Measurements from ENCODE around the gene CLEC1A. TPM values are rescaled to one million over a fixed set of nuclear protein-coding genes. Genes with fewer than 3 reads are reported as not detected.

Gene CLEC1A
- total and polyA plus RNA-seq, 2 donors (not counting 1 experiment from before 2014, with no cell fraction given): 0.08 TPM; not detected in 1

GRCh38 chr12:10132850-10133370, 34.1 kb upstream of the CLEC1A start:
- TF ChIP-seq CTCF (conservative IDR thresholded peaks at IDR 0.05 in 1 of 2, IDR thresholded peaks at IDR 0.05 in 1 of 2; ENCODE audit: low read depth in 1 of 2, low read length in 2 of 2) (no peak), EZH2 (IDR thresholded peaks at IDR 0.05; ENCODE audit: low read length, missing control alignments) (no peak)
- Histone ChIP-seq H3K27ac (ENCODE audit: insufficient read depth, low read length) (no peak overlapping the region), H2AFZ (ENCODE audit: low read length) (no peak overlapping the region), H3K9ac (ENCODE audit: insufficient read depth, low read length) (no peak overlapping the region), H3K4me2 (ENCODE audit: extremely low read depth, insufficient read depth, low read length) (no peak overlapping the region), H4K20me1 (ENCODE audit: control insufficient read depth, extremely low read depth, insufficient read depth, low read length) (no peaks in the 10 kb centered on the region), H3K79me2 (ENCODE audit: control insufficient read depth, insufficient read depth, low read length) (no peaks in the 10 kb centered on the region), H3K4me3 (replicated peaks in 1 of 4; ENCODE audit: control extremely low read depth in 1 of 4, insufficient read depth in 1 of 4, low read depth in 3 of 4, low read length in 4 of 4) (no peak overlapping the region), H3K36me3 (ENCODE audit: control insufficient read depth, insufficient read depth, low read length) (no peaks in the 10 kb centered on the region), H3K9me3 (ENCODE audit: control insufficient read depth, insufficient read depth, low read depth, low read length) (no peaks in the 10 kb centered on the region), H3K27me3 (ENCODE audit: control insufficient read depth, insufficient read depth, low read length) (no peaks in the 10 kb centered on the region), H3K4me1 (ENCODE audit: control insufficient read depth, extremely low read depth, insufficient read depth, low read length) (no peaks in the 10 kb centered on the region)
- DNase-seq (ENCODE audit: low read depth in 2 of 2): no peak

GRCh38 chr12:10131111-10131690, 32.4 kb upstream of the CLEC1A start:
- H3K79me2 ChIP-seq (ENCODE audit: control insufficient read depth, insufficient read depth, low read length): no peaks in the 10 kb centered on the region
- no peak overlapping the region for H3K9ac ChIP-seq (ENCODE audit: insufficient read depth, low read length)
- no peaks in the 10 kb centered on the region for H4K20me1 ChIP-seq (ENCODE audit: control insufficient read depth, extremely low read depth, insufficient read depth, low read length)
- no peak overlapping the region for H2AFZ ChIP-seq (ENCODE audit: low read length)
- no peak for TF ChIP-seq EZH2 (IDR thresholded peaks at IDR 0.05; ENCODE audit: low read length, missing control alignments)
- no peak for TF ChIP-seq CTCF (conservative IDR thresholded peaks at IDR 0.05 in 1 of 2, IDR thresholded peaks at IDR 0.05 in 1 of 2; ENCODE audit: low read depth in 1 of 2, low read length in 2 of 2)
- no peaks in the 10 kb centered on the region for H3K4me1 ChIP-seq (ENCODE audit: control insufficient read depth, extremely low read depth, insufficient read depth, low read length)
- no peak overlapping the region for H3K4me2 ChIP-seq (ENCODE audit: extremely low read depth, insufficient read depth, low read length)
- H3K27me3 ChIP-seq (ENCODE audit: control insufficient read depth, insufficient read depth, low read length): no peaks in the 10 kb centered on the region
- H3K4me3 ChIP-seq (replicated peaks in 1 of 4; ENCODE audit: control extremely low read depth in 1 of 4, insufficient read depth in 1 of 4, low read depth in 3 of 4, low read length in 4 of 4): no peak overlapping the region
- H3K27ac ChIP-seq (ENCODE audit: insufficient read depth, low read length): no peak overlapping the region
- no peaks in the 10 kb centered on the region for H3K9me3 ChIP-seq (ENCODE audit: control insufficient read depth, insufficient read depth, low read depth, low read length)
- no peak for DNase-seq (ENCODE audit: low read depth in 2 of 2)
- H3K36me3 ChIP-seq (ENCODE audit: control insufficient read depth, insufficient read depth, low read length): no peaks in the 10 kb centered on the region

- no peaks in the 10 kb centered on the region for H3K36me3 ChIP-seq (ENCODE audit: control insufficient read depth, insufficient read depth, low read length)
- H3K27ac ChIP-seq (ENCODE audit: insufficient read depth, low read length): no peak within 1 kb of the TSS
- no peaks in the 10 kb centered on the region for H3K9me3 ChIP-seq (ENCODE audit: control insufficient read depth, insufficient read depth, low read depth, low read length)
- H2AFZ ChIP-seq (ENCODE audit: low read length): no peak within 1 kb of the TSS
- no peaks in the 10 kb centered on the region for H3K79me2 ChIP-seq (ENCODE audit: control insufficient read depth, insufficient read depth, low read length)
- H3K27me3 ChIP-seq (ENCODE audit: control insufficient read depth, insufficient read depth, low read length): no peaks in the 10 kb centered on the region
- no peak for TF ChIP-seq CTCF (conservative IDR thresholded peaks at IDR 0.05 in 1 of 2, IDR thresholded peaks at IDR 0.05 in 1 of 2; ENCODE audit: low read depth in 1 of 2, low read length in 2 of 2)
- TF ChIP-seq EZH2 (IDR thresholded peaks at IDR 0.05; ENCODE audit: low read length, missing control alignments): no peak
- H3K4me2 ChIP-seq (ENCODE audit: extremely low read depth, insufficient read depth, low read length): no peak within 1 kb of the TSS
- H3K4me1 ChIP-seq (ENCODE audit: control insufficient read depth, extremely low read depth, insufficient read depth, low read length): no peaks in the 10 kb centered on the region
- H3K9ac ChIP-seq (ENCODE audit: insufficient read depth, low read length): no peak within 1 kb of the TSS
- H3K4me3 ChIP-seq (replicated peaks in 1 of 4; ENCODE audit: control extremely low read depth in 1 of 4, insufficient read depth in 1 of 4, low read depth in 3 of 4, low read length in 4 of 4): no peak within 1 kb of the TSS
- no peaks in the 10 kb centered on the region for H4K20me1 ChIP-seq (ENCODE audit: control insufficient read depth, extremely low read depth, insufficient read depth, low read length)
- DNase-seq (ENCODE audit: low read depth in 2 of 2): no peak
Observed at GRCh38 chr12:10130042-10130441, 31.3 kb upstream of the CLEC1A start, which contains the start of gene CLEC7A. TSS of gene CLEC7A (minus strand) at chr12:10130199. CDS start at chr12:10130082, 117 bp downstream.
